GM12874 (cell line): ENCODE results near the gene AIP.

ENCODE experiments used
- TF ChIP-seq, protein P1 (sequence below): IDR thresholded peaks from 2 replicates; pipeline ENCODE4 v1.5.1; 2011; ENCODE audit warnings: low read depth, mild to moderate bottlenecking, control low read depth, low read length, moderate library complexity; ENCODE audit not compliant: insufficient read depth

Gene AIP

DNA sequence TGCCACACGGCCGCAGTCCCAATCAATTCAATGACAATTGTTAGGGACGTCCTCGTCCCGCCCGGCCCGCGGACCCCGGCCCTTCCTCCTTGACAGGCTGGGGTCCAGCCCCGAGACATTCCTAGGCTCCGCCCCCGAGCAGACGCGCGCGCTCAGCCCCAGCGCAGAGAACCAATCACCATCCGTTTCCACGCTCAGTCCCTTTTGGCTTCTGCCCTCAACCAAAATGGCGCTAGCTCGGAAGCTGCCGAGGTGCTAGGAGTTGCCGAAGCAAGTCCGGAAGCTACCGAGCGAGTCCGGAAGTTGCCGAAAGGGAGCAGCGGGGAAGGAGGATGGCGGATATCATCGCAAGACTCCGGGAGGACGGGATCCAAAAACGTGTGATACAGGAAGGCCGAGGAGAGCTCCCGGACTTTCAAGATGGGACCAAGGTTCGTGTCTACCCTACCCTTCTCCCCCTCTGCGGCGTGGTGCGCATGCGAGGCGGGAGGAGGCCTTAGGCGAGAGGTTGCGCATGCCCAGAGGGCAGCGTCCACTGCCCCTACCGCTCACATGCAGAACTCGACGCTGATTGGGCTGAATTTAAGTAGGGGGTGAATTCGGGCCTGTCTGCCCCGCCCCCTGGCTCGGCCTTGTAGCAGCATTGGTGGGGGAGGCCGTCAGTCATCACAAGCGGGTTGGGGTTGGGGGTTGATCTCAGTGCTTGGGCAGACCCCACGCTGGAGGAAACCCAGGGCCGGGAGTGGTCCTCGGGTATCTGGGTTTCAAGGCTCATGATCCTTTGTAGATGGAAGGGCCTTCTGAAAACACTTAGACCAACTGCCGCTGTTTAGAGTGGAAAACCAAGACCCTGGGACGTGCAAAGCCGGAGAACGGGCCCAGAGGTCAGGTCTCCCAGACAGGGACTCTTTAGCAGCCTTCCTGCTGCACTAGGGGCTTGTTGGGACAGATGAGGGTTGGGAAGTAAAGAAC lies at the start of gene AIP:
Gene AIP, plus strand, starts transcription at position 200 of the 972 bp plus-strand sequence. Its CDS starts 133 bp downstream, at position 333.
- TF ChIP-seq, protein P1, sequence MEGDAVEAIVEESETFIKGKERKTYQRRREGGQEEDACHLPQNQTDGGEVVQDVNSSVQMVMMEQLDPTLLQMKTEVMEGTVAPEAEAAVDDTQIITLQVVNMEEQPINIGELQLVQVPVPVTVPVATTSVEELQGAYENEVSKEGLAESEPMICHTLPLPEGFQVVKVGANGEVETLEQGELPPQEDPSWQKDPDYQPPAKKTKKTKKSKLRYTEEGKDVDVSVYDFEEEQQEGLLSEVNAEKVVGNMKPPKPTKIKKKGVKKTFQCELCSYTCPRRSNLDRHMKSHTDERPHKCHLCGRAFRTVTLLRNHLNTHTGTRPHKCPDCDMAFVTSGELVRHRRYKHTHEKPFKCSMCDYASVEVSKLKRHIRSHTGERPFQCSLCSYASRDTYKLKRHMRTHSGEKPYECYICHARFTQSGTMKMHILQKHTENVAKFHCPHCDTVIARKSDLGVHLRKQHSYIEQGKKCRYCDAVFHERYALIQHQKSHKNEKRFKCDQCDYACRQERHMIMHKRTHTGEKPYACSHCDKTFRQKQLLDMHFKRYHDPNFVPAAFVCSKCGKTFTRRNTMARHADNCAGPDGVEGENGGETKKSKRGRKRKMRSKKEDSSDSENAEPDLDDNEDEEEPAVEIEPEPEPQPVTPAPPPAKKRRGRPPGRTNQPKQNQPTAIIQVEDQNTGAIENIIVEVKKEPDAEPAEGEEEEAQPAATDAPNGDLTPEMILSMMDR = no peak

- TF ChIP-seq, protein P1 = no peak
These were observed 49.1 kb upstream of the AIP start for GRCh38 chr11:67433536-67434394.

DNA sequence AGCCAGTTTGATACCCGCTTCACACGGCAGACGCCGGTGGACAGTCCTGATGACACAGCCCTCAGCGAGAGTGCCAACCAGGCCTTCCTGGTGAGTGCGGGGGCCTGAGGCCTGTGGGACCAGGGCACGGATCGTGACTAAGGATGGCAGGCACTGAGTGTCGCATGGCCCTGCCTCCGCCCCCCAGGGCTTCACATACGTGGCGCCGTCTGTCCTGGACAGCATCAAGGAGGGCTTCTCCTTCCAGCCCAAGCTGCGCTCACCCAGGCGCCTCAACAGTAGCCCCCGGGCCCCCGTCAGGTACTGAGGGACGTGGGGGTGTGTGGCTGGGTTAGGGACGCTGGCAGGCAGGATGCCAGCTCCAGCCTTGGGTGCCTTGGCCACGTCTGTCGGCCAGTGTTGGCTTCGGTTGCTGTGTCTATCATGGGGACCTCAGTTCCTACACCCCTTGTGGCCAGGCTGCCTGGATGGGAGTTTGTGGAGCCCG lies 48.4 kb upstream of the AIP start:
- TF ChIP-seq, protein P1 = no peak

DNA sequence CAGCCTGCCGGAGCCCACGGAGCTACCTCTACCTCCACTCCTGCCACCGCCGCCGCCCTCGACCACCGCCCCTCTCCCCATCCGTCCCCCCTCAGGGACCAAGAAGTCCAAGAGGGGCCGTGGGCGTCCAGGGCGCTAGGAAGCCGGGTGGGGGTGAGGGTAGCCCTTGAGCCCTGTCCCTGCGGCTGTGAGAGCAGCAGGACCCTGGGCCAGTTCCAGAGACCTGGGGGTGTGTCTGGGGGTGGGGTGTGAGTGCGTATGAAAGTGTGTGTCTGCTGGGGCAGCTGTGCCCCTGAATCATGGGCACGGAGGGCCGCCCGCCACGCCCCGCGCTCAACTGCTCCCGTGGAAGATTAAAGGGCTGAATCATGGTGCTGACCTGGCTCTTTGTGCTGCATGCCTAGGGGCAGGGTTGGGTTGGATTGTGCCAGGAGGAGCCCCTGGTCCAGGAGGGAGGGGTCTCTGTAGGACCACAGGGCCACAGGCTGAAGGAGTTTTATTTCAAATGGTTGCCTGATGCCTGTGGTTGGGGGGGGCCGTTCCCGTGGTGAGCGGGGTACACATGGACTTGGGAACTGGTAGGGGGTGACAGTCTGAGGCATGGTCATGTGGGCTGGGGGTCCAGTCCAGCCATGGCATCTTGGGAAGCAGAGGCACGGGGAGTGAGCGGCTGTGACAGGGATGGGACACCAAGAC lies 47.6 kb upstream of the AIP start:
- TF ChIP-seq, protein P1 = no peak

- TF ChIP-seq, protein P1 = no peak
These were observed 46.9 kb upstream of the AIP start for GRCh38 chr11:67435727-67436458.

GRCh38 chr11:67436459-67437081 lies 46.3 kb upstream of the AIP start:
- TF ChIP-seq, protein P1 = no peak
